Body of pancreas (tissue), 4 donors: ENCODE data around the gene TRPM2.

Experiments
- CTCF ChIP-seq, 7 experiments: fragments of 450-650 bp in 4 of 7; fragments of 200-600 bp in 3 of 7; sonication (generic) in 3 of 7; IDR thresholded peaks; one replicate each; pipeline ENCODE4 v1.5.1; 2016 to 2019; ENCODE audit warnings: antibody characterized with exemption in 7 of 7
- POLR2A ChIP-seq, 3 donors: fragments of 450-650 bp; IDR thresholded peaks; one replicate each; pipeline ENCODE4 v1.6.1; 2016; ENCODE audit warnings: antibody characterized with exemption in 3 of 3, mild to moderate bottlenecking in 2 of 3

DNA sequence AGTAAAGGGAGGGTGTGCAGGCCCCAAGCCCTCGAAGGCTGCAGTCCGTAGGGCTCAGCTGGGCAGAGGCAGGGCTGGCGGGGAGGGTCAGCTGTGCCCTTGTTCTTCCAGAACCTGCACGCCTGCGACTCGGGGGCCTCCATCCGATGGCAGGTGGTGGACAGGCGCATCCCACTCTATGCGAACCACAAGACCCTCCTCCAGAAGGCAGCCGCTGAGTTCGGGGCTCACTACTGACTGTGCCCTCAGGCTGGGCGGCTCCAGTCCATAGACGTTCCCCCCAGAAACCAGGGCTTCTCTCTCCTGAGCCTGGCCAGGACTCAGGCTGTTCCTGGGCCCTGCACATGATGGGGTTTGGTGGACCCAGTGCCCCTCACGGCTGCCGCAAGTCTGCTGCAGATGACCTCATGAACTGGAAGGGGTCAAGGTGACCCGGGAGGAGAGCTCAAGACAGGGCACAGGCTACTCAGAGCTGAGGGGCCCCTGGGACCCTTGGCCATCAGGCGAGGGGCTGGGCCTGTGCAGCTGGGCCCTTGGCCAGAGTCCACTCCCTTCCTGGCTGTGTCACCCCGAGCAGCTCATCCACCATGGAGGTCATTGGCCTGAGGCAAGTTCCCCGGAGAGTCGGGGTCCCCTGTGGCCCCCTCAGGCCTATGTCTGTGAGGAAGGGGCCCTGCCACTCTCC, 88.3 kb downstream of the TRPM2 start:
- no peak for TF ChIP-seq CTCF (IDR thresholded peaks at IDR 0.05)
- TF ChIP-seq POLR2A (IDR thresholded peaks at IDR 0.05) = no peak
